Thyroid gland (tissue), 4 donors: Measurements from ENCODE around the gene ST6GALNAC4. TPM values are rescaled to one million over a fixed set of nuclear protein-coding genes. Genes with fewer than 3 reads are reported as not detected.

Source experiments
- DNase-seq, 2 donors: peaks; one replicate each; pipeline ENCODE4 v3.0.0-alpha.2; 2019
- H3K27ac ChIP-seq, 3 donors: fragments of 200-600 bp; sonication (generic); 1 replicate in 2 of 3; 2 replicates in 1 of 3; pipeline ENCODE4 v1.5.1; 2016 to 2019; ENCODE audit warnings: mild to moderate bottlenecking in 1 of 3, moderate library complexity in 1 of 3
- H3K27me3 ChIP-seq: fragments of 200-600 bp; sonication (generic); one replicate; pipeline ENCODE4 v1.5.1; 2019
- H3K36me3 ChIP-seq, 2 donors: fragments of 200-600 bp; sonication (generic); one replicate each; pipeline ENCODE4 v1.5.1; 2016 to 2019
- H3K4me1 ChIP-seq, 2 donors: fragments of 200-600 bp; sonication (generic); one replicate each; pipeline ENCODE4 v1.5.1; 2017 to 2019
- H3K4me3 ChIP-seq, 3 donors: fragments of 200-600 bp; sonication (generic); replicated peaks in 1 of 3; 1 replicate in 2 of 3; 2 replicates in 1 of 3; pipeline ENCODE4 v1.5.1; 2016; ENCODE audit warnings: mild to moderate bottlenecking in 1 of 3
- H3K9me3 ChIP-seq: fragments of 200-600 bp; sonication (generic); one replicate; pipeline ENCODE4 v1.5.1; 2017
- CTCF ChIP-seq, 6 experiments: fragments of 200-600 bp in 3 of 6; fragments of 450-650 bp in 3 of 6; sonication (generic) in 3 of 6; IDR thresholded peaks; one replicate each; pipeline ENCODE4 v1.5.1; 2016 to 2019; ENCODE audit warnings: antibody characterized with exemption in 6 of 6, mild to moderate bottlenecking in 2 of 6, inconsistent platforms in 1 of 6, moderate library complexity in 1 of 6
- POLR2A ChIP-seq, 2 donors: fragments of 450-650 bp; IDR thresholded peaks; one replicate each; pipeline ENCODE4 v1.6.1; 2017; ENCODE audit warnings: antibody characterized with exemption in 2 of 2, mild to moderate bottlenecking in 2 of 2, moderate library complexity in 1 of 2
- WGBS, 2 donors: methylation state at CpG; one replicate each; pipeline ENCODE4 v1.1.5; 2017; 5-methylcytosine and 5-hydroxymethylcytosine counted together
- intact Hi-C: fragments of 100-400 bp; cut with DNase I; formaldehyde crosslinking; loops from one replicate; pipeline ENCODE4 v1.15.1; 2023
- total RNA-seq, 4 donors: library from RNA; depleted of rRNA; stranded (reverse); fragments of >200 nt; gene quantifications; one replicate each; pipeline ENCODE4 v1.2.3, GENCODE V29; 2016

The ST6GALNAC4 gene
- total RNA-seq, 4 donors from 2014 or later: 8.9 to 27.4 (median 19.1) TPM

- Histone ChIP-seq H3K9me3 (no peaks in the 10 kb centered on the region), H3K4me1 (peaks cover 42 to 49% of the 10 kb centered on the region in 2 donors), H3K4me3 (no peak overlapping the region), H3K27me3 (no peaks in the 10 kb centered on the region), H3K36me3 (no peaks in the 10 kb centered on the region), H3K27ac (peak overlapping the region; percentile 70 to 83 (median 80))
- peak; percentile 88 to 89 for DNase-seq
- intact Hi-C loops: no loop called here
- TF ChIP-seq POLR2A (IDR thresholded peaks at IDR 0.05) (peak in 1 of 2 donors; percentile 9), CTCF (IDR thresholded peaks at IDR 0.05) (no peak)
- 38 to 39% methylated on average over 13 to 16 of the region's 17 CpGs for WGBS, 2 donors
Observed at GRCh38 chr9:127903557-127904475, 13.0 kb downstream of the ST6GALNAC4 start.

GRCh38 chr9:127899128-127899943 is 17.5 kb downstream of the ST6GALNAC4 start, which contains the start of gene ST6GALNAC6:
TSS of gene ST6GALNAC6 (minus strand) at chr9:127899603. CDS start at chr9:127897981, 1,622 bp downstream.
- Histone ChIP-seq H3K9me3 (no peaks in the 10 kb centered on the region), H3K27ac (peak within 1 kb of the TSS; percentile 88 to 92 (median 91)), H3K4me1 (peaks cover 30 to 34% of the 10 kb centered on the region in 2 donors), H3K27me3 (no peaks in the 10 kb centered on the region), H3K36me3 (peaks cover 10 to 17% of the 10 kb centered on the region in 2 donors), H3K4me3 (peak within 1 kb of the TSS; percentile 84 to 94 (median 87))
- peak in 1 of 2 donors; percentile 59 for TF ChIP-seq POLR2A (IDR thresholded peaks at IDR 0.05)
- TF ChIP-seq CTCF (IDR thresholded peaks at IDR 0.05): no peak
- DNase-seq: peak; percentile 67 to 72
- 2 to 3% methylated on average over 9 to 12 of the region's 89 CpGs for WGBS, 2 donors
- intact Hi-C loops: no loop called here

GRCh38 chr9:127898433-127899127 is 18.3 kb downstream of the ST6GALNAC4 start:
- Histone ChIP-seq H3K36me3 (peaks cover 18 to 24% of the 10 kb centered on the region in 2 donors), H3K4me3 (peak overlapping the region; percentile 84 to 94 (median 87)), H3K4me1 (peaks cover 22 to 27% of the 10 kb centered on the region in 2 donors), H3K27me3 (no peaks in the 10 kb centered on the region), H3K27ac (peak overlapping the region; percentile 88 to 92 (median 91)), H3K9me3 (no peaks in the 10 kb centered on the region)
- 33 to 48% methylated on average over 7 to 21 of the region's 32 CpGs for WGBS, 2 donors
- intact Hi-C loops: no loop called here
- no peak for TF ChIP-seq POLR2A (IDR thresholded peaks at IDR 0.05)
- peak in 1 of 2 donors; percentile 44 for DNase-seq

GRCh38 chr9:127897193-127897692 is 19.6 kb downstream of the ST6GALNAC4 start:
- no peaks in the 10 kb centered on the region for H3K9me3 ChIP-seq
- no peak for TF ChIP-seq POLR2A (IDR thresholded peaks at IDR 0.05)
- no peak for TF ChIP-seq CTCF (IDR thresholded peaks at IDR 0.05)
- peaks cover 16 to 20% of the 10 kb centered on the region in 2 donors for H3K4me1 ChIP-seq
- peak overlapping the region; percentile 47 to 92 (median 91) for H3K27ac ChIP-seq
- WGBS, 2 donors: 26 to 33% methylated on average over 6 to 8 of the region's 19 CpGs
- DNase-seq: peak; percentile 69 to 70
- H3K4me3 ChIP-seq: peak overlapping the region in 1 of 3 donors; percentile 94
- no peaks in the 10 kb centered on the region for H3K27me3 ChIP-seq
- peaks cover 27 to 34% of the 10 kb centered on the region in 2 donors for H3K36me3 ChIP-seq
- intact Hi-C loops: no loop called here
